Measurements from ENCODE around the gene CST9L.
"Not testable (repeated sequence)": the region's sequence is repeated elsewhere in the genome, so short reads cannot be mapped to it uniquely, and the experiment has no call there.

Gene CST9L

DNA sequence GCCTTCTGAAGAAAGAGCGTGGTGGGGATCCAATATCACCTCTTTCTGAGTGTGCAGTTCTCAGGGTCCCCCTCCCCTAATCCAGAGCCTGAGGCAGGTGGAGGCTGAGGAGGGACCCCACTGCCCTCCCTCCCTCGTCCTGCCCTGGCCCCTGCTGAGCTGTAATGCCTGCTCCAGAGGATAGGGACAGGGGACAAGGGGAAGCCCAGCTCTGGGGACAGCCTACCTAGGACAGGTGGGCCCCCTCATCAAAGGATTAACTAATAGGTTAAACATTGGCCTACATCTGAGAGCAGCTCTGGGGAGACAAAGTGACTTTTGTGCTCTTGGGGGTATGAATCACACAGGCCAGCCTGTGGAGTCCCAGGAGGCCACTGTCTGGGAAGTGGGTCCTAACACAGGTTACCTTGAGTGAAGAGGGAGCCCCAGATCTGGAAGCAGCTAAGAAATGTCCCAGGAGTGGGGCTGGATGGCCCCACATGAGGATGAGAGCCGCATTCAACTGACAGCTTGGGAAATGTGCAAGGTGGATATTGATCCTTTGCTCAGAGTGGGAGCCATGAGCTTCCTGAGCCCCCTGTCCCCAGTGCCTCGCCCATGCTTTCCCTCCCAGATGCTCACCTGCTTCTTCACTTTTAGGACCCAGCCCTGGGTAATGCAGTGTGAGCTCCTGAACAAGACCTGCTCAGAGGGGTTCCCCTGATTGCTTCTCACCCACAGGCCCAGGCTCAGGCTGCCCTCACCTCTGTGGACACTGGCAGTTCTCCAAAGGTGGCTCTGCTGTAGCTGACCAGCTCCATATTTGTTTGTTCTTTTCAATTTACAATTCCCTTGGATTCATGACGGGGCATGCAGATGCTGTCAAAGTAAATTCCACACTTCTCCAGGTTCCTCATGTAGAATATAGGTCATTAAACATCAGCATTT is 17.8 kb upstream of the CST9L start:
- FAIRE-seq, result no peak

DNA sequence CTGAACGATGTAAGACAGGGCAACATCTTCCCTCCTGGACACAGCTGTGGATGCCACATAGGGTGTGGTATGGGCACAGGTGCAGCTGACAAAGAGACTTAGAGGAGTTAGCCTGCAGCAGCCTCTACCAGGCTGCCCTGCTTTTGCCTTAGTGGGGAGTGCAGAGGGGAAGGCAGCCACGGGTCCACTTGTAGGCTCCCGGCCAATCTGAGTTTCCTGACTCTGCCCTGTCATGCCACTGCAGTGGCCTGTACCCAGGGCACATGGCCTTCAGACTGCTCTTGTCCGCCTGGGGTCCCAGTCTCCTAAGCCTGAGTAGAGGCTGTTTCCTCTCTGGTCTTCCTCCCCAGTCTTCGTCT is 17.1 kb upstream of the CST9L start:
- FAIRE-seq, result no peak

DNA sequence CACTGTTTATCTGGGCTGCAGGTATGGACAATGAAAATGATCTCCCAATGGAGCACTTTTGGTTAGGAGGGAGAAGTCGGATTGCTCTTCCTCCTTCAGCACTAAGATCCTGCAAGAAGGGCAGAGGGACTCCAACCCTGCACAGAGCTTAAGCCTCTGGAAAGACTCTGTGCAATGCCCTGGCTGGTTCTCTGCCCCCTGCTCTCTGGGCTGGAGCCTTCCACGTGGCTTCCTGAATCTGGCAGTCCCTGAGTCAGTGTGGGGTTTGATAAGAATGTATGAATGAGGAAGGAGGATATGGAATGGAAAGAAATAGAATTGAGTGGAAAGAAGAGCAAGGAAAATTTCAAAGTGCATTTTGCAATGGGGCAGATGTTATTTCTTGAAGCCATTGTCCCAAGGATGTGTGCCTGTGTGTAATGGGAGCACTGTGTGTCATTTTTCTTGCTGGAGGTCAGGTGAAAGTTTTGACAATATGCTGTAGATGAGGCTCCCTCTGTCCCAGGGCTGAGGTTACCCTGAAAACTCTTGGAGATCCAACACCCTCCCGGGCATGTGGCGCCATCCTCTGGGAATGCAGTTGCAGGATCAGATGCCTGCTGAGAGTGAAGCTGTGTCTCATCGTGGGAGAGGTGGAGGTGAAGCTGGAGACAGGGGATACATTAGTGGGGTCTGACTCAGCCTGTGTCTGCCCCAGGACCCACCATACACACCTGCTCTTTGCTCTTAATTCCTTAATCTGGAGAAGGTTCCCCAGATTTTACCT is 16.3 kb upstream of the CST9L start:
- FAIRE-seq, result no peak

DNA sequence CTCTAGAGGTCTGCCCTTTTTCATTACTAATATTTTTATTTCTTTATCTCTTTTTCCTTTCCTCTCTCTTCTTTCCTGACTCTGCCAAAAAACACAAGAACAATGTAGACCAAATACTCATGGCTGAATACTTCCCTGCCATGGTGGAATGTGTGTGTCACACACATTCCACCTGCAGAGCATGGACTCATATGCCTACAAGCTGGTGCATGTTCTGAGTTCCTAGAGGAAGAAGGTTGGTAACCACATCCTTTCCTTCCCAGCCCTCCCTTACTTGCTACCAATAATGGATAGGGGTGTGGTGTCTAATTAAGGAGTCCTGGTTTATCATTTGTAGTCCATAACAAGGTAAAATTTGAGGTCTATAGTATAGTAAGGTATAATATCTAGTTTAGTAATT is 15.2 kb upstream of the CST9L start:
- FAIRE-seq, result no peak

DNA sequence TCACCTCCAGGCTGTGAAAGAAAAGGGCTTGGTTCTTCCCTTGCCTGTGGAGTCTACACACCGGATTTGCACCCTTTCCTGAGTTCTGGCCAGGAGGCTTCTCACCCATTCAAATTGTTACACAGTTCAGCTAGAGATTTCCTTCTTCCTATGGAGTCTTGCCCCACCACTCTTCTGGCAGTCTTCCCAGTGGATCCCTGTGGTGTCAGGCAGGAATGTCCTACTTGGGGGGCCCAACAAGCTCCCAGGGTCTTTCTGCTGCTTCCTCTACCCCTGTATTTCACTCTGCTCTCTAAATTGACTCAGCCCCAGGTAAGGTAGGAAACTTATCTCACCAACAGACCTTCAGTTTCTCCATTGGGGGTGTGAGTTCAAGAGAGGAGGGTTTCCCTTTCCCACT is 14.0 kb upstream of the CST9L start:
- no peak for FAIRE-seq

DNA sequence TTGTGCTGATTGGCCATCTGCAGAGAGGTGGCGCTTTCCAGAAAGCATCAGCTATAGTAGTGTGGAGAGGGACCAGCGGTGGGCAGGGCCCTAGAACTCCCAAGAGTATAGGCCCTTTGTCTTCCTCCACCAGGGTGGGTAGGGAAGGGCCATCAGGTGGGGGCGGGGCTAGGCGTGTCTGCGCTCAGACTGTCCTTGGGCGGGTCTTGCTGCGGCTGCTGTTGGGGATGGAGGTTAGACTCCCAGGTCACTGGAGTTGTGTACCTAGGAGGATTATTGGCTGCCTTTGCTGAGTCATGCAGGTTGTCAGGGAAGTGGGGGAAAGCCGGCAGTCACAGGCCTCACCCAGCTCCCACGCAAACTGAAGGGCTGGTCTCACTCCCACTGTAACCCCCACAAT is 13.5 kb upstream of the CST9L start:
- FAIRE-seq, result not testable (repeated sequence)

DNA sequence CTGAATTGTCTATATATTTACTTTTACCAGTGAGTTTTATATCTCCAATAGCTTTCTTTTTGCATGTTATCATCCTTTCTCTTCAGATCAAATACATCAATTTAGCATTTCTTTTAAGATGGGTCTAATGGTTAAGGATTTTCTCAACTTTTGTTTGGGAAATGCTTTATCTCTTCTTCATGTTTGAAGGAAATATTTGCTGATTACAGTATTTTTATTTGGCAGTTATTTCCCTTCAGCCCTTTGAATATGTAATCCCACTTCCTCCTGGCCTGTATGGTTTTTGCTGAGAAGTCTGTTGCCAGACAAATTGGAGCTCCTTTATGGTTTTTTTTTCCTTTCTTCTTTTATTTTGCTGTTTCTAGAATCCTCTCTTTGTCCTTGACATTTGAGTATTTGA is 6.7 kb upstream of the CST9L start:
- FAIRE-seq, result no peak

DNA sequence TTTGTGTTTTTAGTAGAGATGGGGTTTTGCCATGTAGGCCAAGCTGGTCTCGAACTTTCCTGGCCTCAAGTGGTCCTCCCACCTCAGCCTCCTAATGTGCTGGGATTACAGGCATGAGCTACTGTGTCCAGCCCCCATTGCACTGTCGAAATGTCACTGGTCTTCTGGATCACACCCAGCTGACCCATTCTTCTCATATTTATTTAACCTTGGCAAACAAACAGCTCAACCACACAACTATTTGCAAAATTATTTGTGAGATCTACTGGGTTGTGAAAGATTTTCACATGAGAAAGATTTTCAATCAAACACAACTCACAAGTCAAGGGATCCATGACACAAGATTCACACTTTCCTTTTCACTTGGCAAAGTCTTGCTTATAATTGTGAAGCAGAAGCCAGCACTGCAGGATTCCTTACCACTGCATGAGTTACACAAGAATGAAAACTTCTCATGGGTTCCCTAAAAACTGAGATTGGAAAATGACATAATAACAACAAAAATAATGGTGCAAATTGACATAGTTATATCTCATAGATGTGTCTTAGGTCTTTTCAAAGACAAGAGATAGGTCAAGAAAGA is 2.0 kb upstream of the CST9L start:
- no peak for FAIRE-seq

DNA sequence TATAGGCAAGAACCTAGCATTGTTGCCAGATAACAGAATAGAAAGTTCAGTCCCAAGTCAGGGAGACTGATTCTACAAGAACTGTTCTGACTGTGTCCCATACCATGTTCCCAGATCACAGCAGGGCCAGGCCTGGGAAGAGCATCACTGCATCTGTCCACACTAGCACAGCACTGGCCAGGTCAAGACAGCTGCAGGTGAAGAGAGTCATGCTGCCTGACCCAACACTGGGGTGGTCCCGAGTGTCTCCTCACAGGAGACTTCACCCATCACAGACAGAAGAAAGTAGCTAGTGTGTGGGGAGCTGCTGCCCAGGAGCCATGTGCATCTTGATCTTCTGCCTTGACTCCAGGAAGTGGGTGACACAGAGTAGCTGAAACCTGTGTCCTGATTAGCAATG is 1.3 kb upstream of the CST9L start:
- FAIRE-seq, result no peak

DNA sequence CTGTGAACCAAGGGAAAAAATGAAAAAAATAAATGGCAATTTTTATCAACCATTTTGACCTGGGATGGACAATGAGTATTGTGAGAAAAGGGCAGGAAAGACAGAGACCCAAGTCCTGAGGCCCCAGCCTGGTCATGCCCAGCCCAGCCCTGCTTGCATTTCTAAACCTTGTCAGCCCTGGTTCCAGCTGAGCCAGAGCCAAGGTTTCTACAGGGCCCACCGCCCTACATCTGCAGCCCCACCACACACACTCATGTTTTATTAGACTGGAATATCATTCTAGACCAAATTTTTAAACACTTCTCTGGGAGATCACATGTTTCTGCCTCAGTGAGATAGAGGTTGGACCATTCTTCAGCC is 667 bp upstream of the CST9L start:
- FAIRE-seq, result no peak

DNA sequence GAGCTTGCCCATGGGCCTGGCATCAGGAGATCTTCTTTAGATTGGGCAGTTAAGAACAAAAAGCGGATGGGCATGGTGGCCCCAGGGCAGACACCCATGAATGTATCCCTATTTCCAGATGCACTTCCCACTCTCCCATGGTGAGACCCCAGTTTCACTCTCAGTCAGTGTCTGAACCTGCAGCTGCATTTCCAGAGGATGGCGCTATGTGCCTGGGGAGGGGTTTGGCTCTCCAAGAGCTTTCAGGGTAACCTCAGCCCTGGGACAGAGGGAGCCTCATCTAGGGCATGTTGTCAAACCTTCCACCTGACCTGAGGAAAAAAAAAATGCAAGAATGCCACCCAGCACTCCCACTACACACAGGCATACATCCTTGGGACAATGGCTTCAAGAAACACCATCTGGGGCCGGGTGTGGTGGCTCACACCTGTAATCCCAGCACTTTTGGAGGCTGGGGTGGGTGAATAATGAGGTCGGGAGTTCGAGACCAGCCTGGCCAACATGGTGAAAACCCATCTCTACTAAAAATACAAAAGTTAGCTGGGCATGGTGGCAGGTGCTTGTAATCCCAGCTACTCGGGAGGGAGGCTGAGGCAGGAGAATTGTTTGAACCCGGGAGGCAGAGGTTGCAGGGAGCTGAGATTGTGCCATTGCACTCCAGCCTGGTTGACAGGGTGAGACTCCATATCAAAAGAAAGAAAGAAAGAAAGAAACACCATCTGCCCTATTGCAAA is 1.9 kb downstream of the CST9L start:
- no peak for FAIRE-seq

DNA sequence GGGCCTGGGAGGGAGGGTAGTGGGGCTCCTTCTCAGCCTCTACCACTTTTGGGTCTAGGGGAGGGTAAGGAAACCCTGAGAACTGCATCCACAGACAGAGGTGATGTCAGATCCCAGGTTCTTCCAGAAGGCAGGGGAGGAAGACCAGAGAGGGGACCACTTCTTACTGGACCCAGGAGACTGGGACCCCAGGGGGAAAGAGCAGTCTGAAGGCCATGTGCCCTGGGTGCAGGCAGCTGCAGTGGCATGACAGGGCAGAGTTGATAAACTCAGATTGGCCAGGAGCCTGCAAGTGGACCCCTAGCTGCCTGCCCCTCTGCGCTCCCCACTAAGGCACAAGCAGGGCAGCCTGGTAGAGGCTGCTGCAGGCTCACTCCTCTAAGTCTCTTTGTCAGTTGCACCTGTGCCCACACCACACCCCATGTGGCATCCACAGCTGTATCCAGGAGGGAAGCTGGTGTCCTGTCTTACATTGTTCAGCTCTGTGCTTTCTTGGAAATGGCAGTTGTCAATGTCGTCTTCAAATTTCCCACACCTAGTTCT is 2.7 kb downstream of the CST9L start:
- FAIRE-seq, result no peak

DNA sequence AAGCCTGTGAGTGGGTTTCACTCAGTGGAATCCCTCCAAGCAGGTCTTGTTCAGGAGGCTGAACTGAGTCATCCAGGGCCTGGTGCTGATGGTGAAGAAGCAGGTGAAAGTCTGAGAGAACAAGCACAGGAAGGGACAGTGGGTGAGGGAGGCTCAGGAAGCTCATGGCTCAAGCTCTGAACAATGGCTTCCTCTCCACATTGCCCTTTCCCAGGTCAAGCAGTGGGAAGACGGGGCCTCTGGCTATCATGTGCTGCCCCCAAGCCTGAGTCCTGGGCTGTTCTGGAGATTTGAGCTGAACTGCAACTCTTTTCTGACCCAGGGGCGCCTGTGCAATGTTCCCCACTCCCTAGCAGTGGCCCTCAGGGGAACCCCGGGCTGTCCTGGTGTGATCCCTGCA is 3.4 kb downstream of the CST9L start:
- no peak for FAIRE-seq

DNA sequence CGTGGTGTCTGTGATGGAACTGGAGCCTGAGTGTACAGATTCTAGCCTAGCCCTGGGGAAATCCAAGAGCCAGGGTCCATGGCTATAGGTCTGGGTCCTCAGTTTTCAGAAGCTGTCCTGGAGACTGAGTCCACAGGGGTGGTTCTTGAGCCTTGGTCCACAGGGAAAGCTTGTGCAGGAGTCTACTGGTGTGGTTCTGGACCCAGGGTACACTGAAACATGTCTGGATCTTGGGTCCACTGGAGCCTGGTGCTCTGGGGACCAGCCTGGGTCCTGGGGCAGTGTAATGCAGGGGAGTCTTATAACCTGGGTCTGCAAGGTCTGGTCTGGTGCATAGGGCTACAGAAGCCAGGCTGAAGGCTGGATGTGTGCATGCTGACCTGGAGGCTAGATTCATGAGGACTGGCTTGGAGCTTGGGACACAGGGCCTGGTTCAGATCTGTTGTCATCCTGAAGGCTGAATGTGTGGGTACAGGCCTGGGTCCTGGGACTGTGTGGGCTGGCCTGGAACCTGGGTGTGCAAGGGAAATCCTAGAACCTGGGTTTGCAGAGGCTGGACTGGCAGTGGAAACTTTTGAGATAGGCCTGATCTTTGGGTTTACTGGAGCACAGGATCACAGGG is 5.5 kb downstream of the CST9L start:
- FAIRE-seq, result no peak

DNA sequence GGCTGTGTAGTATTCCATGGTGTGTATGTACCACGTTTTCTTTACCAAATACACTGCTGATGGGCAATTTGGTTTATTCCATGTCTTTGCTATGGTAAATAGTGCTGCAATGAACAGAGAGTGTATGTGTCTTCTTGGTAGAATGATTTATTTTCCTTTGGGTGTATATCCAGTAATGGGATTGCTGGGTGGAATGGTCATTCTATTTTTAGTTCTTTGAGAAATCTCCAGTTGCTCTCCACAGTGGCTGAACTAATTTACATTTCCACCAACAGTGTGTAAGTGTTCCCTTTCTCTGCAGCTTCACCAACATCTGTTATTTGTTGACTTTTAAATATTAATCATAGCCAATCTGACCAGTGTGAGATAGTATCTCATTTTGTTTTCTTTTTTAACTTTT is 13.9 kb downstream of the CST9L start:
- no peak for FAIRE-seq

DNA sequence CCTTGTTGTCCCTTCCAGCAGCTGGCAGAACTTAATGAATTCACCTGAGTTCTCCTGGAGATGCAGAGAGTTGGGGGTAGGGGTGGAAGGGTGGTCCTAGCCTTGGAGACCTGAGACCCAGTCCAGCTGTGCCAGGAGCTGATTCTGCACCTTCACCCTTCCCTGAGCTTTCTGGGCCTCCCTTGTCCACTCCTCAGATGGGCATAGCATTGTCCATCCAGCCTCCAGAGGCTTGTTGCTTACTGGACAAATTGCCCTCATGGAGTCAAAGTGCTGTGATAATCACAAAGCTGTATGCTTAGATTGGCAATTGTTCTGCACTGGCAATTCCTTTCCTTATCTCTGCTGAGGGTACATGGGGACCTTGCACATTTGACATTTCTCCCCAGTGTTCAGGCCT is 16.5 kb downstream of the CST9L start:
- no peak for FAIRE-seq

DNA sequence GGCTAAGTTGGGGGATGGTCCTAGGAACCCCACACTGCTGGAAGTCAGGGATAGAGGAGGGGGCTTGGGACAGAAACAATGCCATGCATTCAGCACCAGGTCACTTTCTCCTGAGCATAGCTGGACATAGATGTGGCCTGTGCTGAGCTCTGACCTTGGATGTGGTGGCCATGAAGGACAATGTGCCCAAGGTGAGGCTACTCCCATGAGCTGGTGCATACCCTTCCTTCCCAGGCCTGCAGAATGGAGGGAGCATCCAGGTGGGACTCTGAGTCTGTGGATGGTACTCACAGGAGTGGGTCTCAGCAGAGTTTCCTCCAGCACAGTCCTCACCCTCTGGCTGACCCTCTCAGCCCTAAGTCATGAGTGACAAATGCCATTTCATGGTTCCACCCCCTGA is 16.9 kb downstream of the CST9L start:
- no peak for FAIRE-seq

DNA sequence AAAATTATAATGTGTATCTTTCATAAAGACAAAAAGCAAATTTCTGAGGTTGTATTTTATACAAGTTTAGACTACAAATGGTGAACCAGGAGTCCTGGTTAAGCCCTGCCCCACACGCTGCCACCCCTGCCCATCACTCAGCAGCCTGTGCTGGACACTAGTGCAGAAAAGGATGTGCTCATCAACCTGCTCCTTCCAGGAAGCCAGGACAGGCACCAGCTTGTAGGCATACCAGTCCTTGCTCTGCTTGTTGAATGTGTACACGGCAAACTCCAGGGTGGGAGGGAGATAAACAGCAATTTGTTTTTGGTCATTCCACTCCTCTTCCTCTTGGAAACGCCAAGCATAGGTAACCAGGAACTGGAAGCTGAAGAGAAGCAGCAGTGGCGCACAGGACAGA is 18.1 kb downstream of the CST9L start:
- FAIRE-seq, result no peak

DNA sequence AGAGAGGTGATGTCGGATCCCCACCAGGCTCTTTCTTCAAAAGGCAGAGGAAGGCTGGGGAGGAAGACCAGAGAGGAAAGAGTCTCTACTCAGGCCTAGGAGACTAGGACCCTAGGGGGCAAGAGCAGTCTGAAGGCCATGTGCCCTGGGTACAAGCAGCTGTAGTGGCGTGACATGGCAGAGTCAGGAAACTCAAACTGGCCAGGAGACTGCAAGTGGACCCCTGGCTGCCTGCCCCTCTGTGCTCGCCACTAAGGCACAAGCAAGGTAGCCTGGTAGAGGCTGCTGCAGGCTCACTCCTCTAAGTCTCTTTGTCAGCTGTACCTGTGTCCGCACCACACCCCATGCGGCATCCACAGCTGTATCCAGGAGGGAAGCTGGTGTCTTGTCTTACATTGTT is 19.9 kb downstream of the CST9L start:
- no peak for FAIRE-seq

DNA sequence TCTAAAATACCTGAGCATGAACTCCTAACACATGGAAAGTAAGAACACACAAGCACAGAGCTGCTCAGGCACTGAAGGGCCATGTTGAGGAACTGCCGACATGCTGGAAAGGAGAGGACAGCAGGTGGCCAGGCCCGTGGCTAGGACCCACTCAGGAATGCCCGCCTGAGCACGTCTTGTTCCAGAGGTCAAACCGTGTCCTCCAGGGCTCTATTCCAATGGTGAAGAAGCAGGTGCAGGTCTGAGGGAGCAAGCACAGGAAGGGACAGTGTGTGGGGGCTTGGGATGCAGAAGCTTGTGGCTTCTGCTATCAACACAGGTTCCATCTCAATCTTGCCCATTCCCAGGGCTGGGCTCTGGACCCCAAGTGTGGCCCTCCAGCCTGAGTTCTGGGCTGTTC is 20.7 kb downstream of the CST9L start:
- FAIRE-seq, result no peak

DNA sequence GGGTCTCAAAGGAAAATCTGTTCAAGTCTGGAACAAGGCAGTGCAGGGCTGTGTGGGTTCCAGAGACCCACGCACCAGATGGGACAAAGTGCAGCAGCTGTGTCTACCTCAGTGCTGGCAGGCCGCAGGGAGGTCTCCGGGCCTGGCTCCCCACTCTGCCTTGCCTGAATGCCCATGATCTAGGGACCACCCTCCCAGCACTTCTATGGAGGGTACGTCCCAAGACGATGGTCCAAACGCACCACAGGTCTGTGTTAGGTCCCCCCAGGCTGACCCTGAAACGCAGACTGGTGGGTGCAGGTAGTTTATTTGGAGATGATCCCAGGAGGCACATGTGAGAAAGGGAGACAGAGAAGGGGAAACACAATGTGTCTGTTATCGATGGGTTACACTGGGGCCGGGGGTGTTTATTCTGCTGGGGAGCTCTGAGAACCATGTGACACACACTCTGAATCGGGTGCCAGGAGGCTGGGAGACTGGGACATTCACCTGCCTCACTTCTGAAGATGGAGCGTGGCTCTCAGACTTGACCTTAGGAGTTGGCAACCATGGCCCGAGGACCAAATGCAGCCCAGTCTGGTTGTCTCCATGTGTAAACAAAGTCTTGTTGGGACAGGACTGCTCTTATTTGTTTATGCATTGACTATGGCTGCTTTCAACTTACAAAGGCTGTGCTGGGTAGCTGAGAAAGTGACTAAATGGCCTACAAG is 21.7 kb downstream of the CST9L start:
- FAIRE-seq, result no peak

DNA sequence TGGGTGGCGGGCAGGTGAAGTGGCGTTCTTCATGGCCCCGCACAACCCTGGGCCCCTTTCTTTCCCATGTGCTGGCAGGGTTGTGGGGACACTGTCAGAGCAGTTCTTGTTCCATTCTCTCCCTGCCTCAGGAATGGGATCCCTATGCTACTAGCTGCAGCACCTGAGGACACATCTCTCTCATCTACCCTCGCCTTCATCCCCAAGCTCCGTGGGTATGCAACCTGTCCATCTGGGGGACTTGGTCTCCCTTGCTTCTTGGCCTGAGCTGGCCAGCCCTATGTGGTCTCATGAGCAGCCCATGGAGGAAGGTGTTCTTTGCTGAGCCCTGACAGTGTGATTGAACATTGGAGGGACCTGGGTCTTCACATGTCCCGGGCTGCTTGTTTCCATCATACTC is 24.2 kb downstream of the CST9L start:
- FAIRE-seq, result no peak
